KMS-11 (cell line): ENCODE data around the gene HEXD.
A peak's percentile ranks its signal among the peaks of the same experiment; 100 is the strongest.

Experiments
- H2AFZ ChIP-seq: fragments of 200-600 bp; sonication (generic); 2 replicates; pipeline ENCODE4 v1.6.1; 2016; ENCODE audit warnings: antibody characterized with exemption, mixed run types, low read depth
- H3K27ac ChIP-seq: fragments of 200-600 bp; sonication (generic); 2 replicates; pipeline ENCODE4 v1.6.1; 2016; ENCODE audit warnings: mild to moderate bottlenecking, mixed run types
- H3K27me3 ChIP-seq: fragments of 200-600 bp; sonication (generic); 2 replicates; pipeline ENCODE4 v1.6.1; 2017; ENCODE audit warnings: mild to moderate bottlenecking, low read depth, mixed run types, moderate library complexity; ENCODE audit not compliant: insufficient read depth
- H3K36me3 ChIP-seq: fragments of 200-600 bp; sonication (generic); 2 replicates; pipeline ENCODE4 v1.6.1; 2017; ENCODE audit warnings: mild to moderate bottlenecking, mixed run types; ENCODE audit not compliant: insufficient read depth
- H3K4me1 ChIP-seq: fragments of 200-600 bp; sonication (generic); 2 replicates; pipeline ENCODE4 v1.6.1; 2016; ENCODE audit warnings: mild to moderate bottlenecking, low read depth, mixed run types; ENCODE audit not compliant: poor library complexity, severe bottlenecking
- H3K4me2 ChIP-seq: fragments of 200-600 bp; sonication (generic); 2 replicates; pipeline ENCODE4 v1.7.0; 2016; ENCODE audit warnings: mild to moderate bottlenecking, mixed run types
- H3K4me3 ChIP-seq: fragments of 200-600 bp; sonication (generic); IDR thresholded peaks from 2 replicates; pipeline ENCODE4 v1.6.1; 2017; ENCODE audit warnings: low read depth, low read length, mixed read lengths; ENCODE audit not compliant: insufficient read depth
- H3K79me2 ChIP-seq: fragments of 200-600 bp; sonication (generic); 2 replicates; pipeline ENCODE4 v1.6.1; 2016; ENCODE audit warnings: low read depth, mixed run types; ENCODE audit not compliant: insufficient read depth
- H3K9ac ChIP-seq: fragments of 200-600 bp; sonication (generic); 2 replicates; pipeline ENCODE4 v1.6.1; 2016; ENCODE audit warnings: mild to moderate bottlenecking, mixed run types
- H4K20me1 ChIP-seq: fragments of 200-600 bp; sonication (generic); 2 replicates; pipeline ENCODE4 v1.6.1; 2016; ENCODE audit warnings: mild to moderate bottlenecking, mixed run types; ENCODE audit not compliant: insufficient read depth
- TF ChIP-seq, protein P1 (sequence below): fragments of 200-600 bp; sonication (generic); conservative IDR thresholded peaks from 2 replicates; pipeline ENCODE4 v1.6.1; 2017; ENCODE audit warnings: low read depth, mild to moderate bottlenecking, antibody characterized with exemption, low read length, moderate library complexity, mixed read lengths

The HEXD gene

DNA sequence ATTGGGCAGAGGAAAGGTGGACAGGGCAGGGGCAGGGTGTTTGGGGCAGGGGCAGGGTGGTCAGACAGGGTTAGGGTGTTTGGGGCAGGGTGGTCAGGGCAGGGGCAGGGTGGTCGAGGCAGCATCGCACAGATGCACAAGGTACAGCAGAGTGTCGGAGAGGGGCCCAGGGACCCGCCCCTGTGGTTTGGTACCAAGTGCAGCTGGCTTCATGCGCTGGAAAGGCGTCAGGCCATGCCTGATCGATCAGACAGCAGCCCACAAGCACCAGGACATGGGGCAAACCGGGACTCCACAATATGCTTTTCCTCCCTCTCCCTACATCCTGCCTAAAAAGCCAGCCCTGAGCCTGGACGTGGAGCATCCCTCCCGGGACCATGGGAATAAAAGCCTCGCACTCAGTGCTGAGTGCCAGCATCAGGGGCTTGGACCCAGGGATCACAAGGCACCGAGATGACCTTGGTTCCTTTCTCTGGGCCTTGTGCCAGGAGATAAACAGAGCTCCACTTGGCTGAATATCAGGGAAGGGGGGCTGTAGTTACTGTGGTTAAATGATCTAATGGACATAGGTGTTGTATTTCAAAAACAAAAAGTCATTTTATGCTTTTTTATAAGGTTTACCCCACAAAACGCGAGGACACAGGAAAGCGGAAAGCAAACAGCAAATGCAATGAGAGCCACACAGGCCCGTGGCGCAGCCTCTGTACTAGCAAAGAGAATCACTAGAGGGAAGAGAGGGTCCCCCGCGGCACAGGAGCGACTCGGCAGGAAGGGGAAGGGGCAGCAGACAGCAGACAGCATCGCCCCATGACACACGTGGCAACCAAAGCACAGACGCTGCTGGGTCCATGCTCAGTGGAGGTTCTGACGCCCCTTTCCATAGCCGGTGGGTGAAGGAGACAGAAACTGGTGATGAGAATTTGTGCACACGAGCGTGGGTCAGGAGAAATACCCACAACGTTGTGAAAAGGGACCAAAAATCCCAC lies 5.3 kb upstream of the HEXD start:
- H3K27ac ChIP-seq: no peak overlapping the region
- H3K9ac ChIP-seq: no peak overlapping the region
- no peak overlapping the region for H2AFZ ChIP-seq
- H3K4me3 ChIP-seq: no peak overlapping the region
- H3K4me2 ChIP-seq: no peak overlapping the region
- TF ChIP-seq, protein P1, sequence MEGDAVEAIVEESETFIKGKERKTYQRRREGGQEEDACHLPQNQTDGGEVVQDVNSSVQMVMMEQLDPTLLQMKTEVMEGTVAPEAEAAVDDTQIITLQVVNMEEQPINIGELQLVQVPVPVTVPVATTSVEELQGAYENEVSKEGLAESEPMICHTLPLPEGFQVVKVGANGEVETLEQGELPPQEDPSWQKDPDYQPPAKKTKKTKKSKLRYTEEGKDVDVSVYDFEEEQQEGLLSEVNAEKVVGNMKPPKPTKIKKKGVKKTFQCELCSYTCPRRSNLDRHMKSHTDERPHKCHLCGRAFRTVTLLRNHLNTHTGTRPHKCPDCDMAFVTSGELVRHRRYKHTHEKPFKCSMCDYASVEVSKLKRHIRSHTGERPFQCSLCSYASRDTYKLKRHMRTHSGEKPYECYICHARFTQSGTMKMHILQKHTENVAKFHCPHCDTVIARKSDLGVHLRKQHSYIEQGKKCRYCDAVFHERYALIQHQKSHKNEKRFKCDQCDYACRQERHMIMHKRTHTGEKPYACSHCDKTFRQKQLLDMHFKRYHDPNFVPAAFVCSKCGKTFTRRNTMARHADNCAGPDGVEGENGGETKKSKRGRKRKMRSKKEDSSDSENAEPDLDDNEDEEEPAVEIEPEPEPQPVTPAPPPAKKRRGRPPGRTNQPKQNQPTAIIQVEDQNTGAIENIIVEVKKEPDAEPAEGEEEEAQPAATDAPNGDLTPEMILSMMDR: no peak
- peaks cover 32% of the 10 kb centered on the region for H3K4me1 ChIP-seq
- H3K27me3 ChIP-seq: no peaks in the 10 kb centered on the region
- no peaks in the 10 kb centered on the region for H3K36me3 ChIP-seq
- H4K20me1 ChIP-seq: no peaks in the 10 kb centered on the region
- H3K79me2 ChIP-seq: no peaks in the 10 kb centered on the region; the same call in 1 of the 2 replicates

DNA sequence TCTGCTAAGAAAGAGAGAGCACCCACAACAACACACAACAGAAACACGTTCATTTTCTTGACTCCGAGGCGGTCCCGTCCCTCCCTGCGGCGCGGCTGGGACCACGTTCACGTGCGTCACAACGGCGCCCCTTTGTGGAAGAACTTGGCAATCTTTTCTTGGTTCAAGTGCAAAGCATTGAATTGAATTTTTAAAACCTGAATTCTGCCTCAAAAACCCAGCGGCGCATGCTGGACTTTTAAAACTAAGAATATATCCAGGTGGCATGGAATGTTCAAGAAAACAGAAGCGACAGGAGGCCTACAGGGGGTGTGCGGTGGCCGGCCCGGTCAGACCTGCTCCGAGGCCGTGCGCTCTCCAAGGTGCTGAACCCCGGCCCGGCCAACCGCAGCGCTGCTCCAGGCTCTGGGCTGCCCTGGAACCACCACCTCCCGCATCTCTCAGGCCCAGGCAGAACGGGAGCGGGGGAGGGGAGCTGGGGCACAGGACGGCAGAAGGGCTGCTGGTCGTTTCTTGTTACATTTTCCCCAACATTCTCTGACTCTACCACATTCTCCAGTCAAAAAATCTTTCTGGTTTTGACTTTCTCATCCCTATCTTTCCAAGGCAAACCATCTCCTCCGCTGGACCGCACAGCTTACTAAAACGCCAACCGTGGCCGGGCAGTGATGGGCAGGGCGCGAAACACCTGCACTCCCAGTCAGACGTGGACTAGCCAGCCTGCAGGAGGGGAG lies 3.4 kb upstream of the HEXD start:
- Histone ChIP-seq H4K20me1 (no peaks in the 10 kb centered on the region), H3K27me3 (no peaks in the 10 kb centered on the region), H3K4me3 (no peak overlapping the region), H3K79me2 (peaks cover 10% of the 10 kb centered on the region; the same call in 1 of the 2 replicates), H3K36me3 (no peaks in the 10 kb centered on the region), H3K27ac (no peak overlapping the region), H3K4me1 (peaks cover 40% of the 10 kb centered on the region), H3K9ac (no peak overlapping the region), H3K4me2 (peak overlapping the region; percentile 11; the same call in 1 of the 2 replicates), H2AFZ (no peak overlapping the region)
- TF ChIP-seq, protein P1: peak; percentile 89

DNA sequence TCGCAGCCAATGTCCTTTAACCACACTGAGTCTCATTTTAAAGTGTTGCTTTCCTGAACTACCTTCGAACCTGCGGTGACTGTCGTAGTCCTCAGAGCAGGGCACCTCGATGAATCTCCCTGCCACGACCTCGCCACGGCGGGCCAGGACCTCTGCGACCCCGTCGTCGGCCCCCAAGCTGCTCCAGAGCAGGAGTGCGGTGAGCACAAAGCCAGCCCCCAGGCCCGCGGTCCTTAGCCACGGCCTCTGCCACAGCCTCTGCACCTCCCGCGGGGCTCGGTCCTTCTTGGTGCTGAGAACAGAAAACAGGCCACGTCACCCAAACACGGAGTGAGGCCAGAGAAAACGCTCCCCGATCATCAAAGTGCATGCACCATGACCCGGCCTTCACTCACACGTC lies 2.8 kb upstream of the HEXD start:
- no peaks in the 10 kb centered on the region for H3K27me3 ChIP-seq
- H3K4me2 ChIP-seq: no peak overlapping the region
- no peaks in the 10 kb centered on the region for H3K36me3 ChIP-seq
- peaks cover 13% of the 10 kb centered on the region; the same call in 1 of the 2 replicates for H3K79me2 ChIP-seq
- H3K9ac ChIP-seq: no peak overlapping the region
- TF ChIP-seq, protein P1: no peak
- no peak overlapping the region for H2AFZ ChIP-seq
- H3K4me1 ChIP-seq: peaks cover 39% of the 10 kb centered on the region
- H4K20me1 ChIP-seq: no peaks in the 10 kb centered on the region
- H3K4me3 ChIP-seq: no peak overlapping the region
- H3K27ac ChIP-seq: no peak overlapping the region

GRCh38 chr17:82415786-82416185 lies 2.4 kb upstream of the HEXD start:
- Histone ChIP-seq H3K4me1 (peaks cover 39% of the 10 kb centered on the region), H4K20me1 (no peaks in the 10 kb centered on the region), H3K9ac (no peak overlapping the region), H3K4me3 (no peak overlapping the region), H3K4me2 (no peak overlapping the region), H3K36me3 (no peaks in the 10 kb centered on the region), H3K27ac (no peak overlapping the region), H3K27me3 (no peaks in the 10 kb centered on the region), H3K79me2 (peaks cover 13% of the 10 kb centered on the region; the same call in 1 of the 2 replicates), H2AFZ (no peak overlapping the region)
- TF ChIP-seq, protein P1: no peak
